ENCODE results near the gene GULP1. TPM values are rescaled to one million over a fixed set of nuclear protein-coding genes. Genes with fewer than 3 reads are reported as not detected.

GULP1 gene
- total RNA-seq, 4 donors from 2014 or later = 34.0 to 46.3 (median 38.0) TPM

DNA sequence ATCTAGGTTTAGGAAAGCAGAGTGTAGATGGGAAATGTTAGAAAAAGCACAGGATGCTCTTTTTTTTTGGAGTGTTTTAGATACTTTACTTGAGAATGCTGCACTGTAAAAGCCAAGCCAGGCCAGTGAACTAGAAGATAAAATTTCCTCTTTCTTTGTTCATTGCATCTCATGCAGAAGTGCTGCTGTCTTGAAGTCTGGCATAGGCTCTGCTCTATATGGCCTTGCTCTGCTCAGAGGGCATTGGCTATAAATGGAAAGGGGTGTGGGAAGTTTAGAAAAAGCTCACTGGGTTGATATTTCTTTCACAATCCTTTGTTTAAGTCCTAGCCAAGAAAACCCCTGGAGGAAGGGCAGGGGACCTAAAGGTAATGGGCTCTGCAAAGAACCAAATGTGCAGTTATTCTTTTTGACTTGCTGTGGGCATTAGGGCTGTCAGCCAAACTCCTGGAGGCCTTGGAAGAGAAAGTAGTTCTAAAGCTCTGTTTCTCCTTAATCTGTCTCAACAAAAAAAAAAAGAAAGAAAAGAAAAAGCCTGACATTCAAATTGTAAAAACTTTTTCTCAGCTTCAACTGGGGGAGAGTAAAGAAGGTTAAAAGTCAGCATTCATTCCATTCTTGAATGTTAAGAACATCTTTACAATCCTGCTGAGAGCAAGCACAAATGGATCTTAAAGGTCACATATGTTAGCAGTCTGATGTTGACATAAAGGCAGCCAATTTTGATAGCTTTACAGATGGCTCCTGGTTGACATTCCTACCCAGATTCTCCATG, 338.3 kb downstream of the GULP1 start:
- H3K4me1 ChIP-seq = peaks cover 16 to 27% of the 10 kb centered on the region in 2 donors
- H3K27me3 ChIP-seq = no peaks in the 10 kb centered on the region
- intact Hi-C loops (cut with DNase I) = no loop called here
- TF ChIP-seq CTCF (IDR thresholded peaks at IDR 0.05) (no peak), POLR2A (IDR thresholded peaks at IDR 0.05) (no peak)
- no peaks in the 10 kb centered on the region for H3K36me3 ChIP-seq
- no peak overlapping the region for H3K4me3 ChIP-seq (replicated peaks in 1 of 3)
- peak overlapping the region; percentile 7 to 72 (median 57) for H3K27ac ChIP-seq
- no peaks in the 10 kb centered on the region for H3K9me3 ChIP-seq
- peak; percentile 63 to 66 for DNase-seq

DNA sequence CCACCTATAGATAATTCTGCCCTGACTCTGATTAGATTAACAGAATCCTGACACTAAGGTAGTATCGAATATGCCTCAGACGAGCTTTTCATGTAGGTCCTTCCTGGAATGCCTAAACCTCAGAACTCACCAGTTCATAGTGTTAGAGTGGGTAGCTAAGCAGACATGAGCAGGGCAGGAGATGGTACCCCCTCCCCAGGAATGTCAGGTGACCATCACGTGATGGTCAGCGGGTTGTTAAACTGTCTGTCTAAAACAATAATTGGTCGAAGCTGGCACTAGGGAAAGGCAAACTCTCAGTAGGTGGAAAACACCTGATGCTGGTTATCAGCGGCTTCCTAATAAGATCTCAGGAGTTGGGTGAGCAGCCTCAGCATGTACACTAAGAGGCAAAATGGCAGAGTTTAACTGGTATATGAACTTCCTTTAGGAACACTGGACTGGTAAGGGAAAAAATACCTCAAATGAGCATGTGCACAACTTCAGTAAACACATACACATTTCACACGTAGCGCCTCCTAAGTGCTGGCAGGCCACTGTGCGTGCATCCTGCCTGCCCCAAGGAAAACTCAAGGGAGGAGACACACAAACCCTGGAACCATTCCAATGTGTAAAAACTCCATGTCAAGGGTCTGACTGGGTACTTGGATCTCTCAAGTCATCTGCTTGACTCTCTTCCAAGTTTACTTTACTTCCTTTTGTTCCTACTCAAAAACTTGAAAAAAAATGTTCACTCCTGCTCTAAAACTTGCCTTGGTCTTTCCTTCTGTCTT, 339.5 kb downstream of the GULP1 start:
- intact Hi-C loops (cut with DNase I) = no loop called here
- Histone ChIP-seq H3K4me3 (replicated peaks in 1 of 3) (no peak overlapping the region), H3K36me3 (no peaks in the 10 kb centered on the region), H3K27me3 (no peaks in the 10 kb centered on the region), H3K27ac (peak overlapping the region; percentile 7 to 72 (median 57)), H3K9me3 (no peaks in the 10 kb centered on the region), H3K4me1 (peaks cover 16 to 27% of the 10 kb centered on the region in 2 donors)
- TF ChIP-seq CTCF (IDR thresholded peaks at IDR 0.05) = no peak
- no peak for TF ChIP-seq POLR2A (IDR thresholded peaks at IDR 0.05)
- peak; percentile 23 to 39 for DNase-seq
- WGBS, 2 donors = 55 to 58% methylated on average over 9 of the region's 9 CpGs

GRCh38 chr2:188634656-188635055, 343.0 kb downstream of the GULP1 start:
- no peak overlapping the region for H3K27ac ChIP-seq
- no peaks in the 10 kb centered on the region for H3K9me3 ChIP-seq
- peaks cover 14 to 24% of the 10 kb centered on the region in 2 donors for H3K4me1 ChIP-seq
- H3K27me3 ChIP-seq = no peaks in the 10 kb centered on the region
- no peak overlapping the region for H3K4me3 ChIP-seq (replicated peaks in 1 of 3)
- no peaks in the 10 kb centered on the region for H3K36me3 ChIP-seq
- no peak for TF ChIP-seq CTCF (IDR thresholded peaks at IDR 0.05)
- no peak for TF ChIP-seq POLR2A (IDR thresholded peaks at IDR 0.05)
- intact Hi-C loops (cut with DNase I) = no loop called here
- WGBS, 2 donors = 95 to 97% methylated on average over 1 of the region's 1 CpG
- DNase-seq = no peak

MicroRNA genes within 50 kb of the gene (microRNA counts, 767-probe panel; counts per million panel counts)
- 0 counts per million in 2 donors for microRNA hsa-miR-561-3p

Small RNA genes within 50 kb of the gene (microRNA-seq; reads per million reads assigned to microRNA genes)
- not detected for gene MIR561

Small RNA genes within 50 kb of the gene (small RNA-seq; reads per million reads assigned to genes)
- gene MIR561 = not detected
- gene RNA5SP114 = not detected
